Ishikawa (cell line): ENCODE measurements around the gene HIPK4.
A peak's percentile ranks its signal among the peaks of the same experiment; 100 is the strongest.

Source experiments
- CEBPB ChIP-seq: IDR thresholded peaks from 2 replicates; pipeline ENCODE4 v1.6.1; 2012
- CREB1 ChIP-seq: IDR thresholded peaks from 2 replicates; pipeline ENCODE4 v1.6.1; 2012; ENCODE audit warnings: low read depth
- EGR1 ChIP-seq: IDR thresholded peaks from 2 replicates; pipeline ENCODE4 v1.6.1; 2012
- EP300 ChIP-seq: IDR thresholded peaks from 2 replicates; pipeline ENCODE4 v1.6.1; 2012; ENCODE audit warnings: borderline replicate concordance
- FOXM1 ChIP-seq: IDR thresholded peaks from 2 replicates; pipeline ENCODE4 v1.6.1; 2012; ENCODE audit warnings: low read depth, borderline replicate concordance
- MAX ChIP-seq: IDR thresholded peaks from 2 replicates; pipeline ENCODE4 v1.6.1; 2012
- NFIC ChIP-seq: IDR thresholded peaks from 2 replicates; pipeline ENCODE4 v1.6.1; 2012
- RAD21 ChIP-seq: IDR thresholded peaks from 2 replicates; pipeline ENCODE4 v1.6.1; 2012; ENCODE audit warnings: low read depth
- REST ChIP-seq: IDR thresholded peaks from 2 replicates; pipeline ENCODE4 v1.6.1; 2012; ENCODE audit warnings: low read depth, mild to moderate bottlenecking
- TAF1 ChIP-seq: IDR thresholded peaks from 2 replicates; pipeline ENCODE4 v1.6.1; 2012; ENCODE audit warnings: low read depth, mild to moderate bottlenecking
- TCF12 ChIP-seq: IDR thresholded peaks from 2 replicates; pipeline ENCODE4 v1.6.1; 2012; ENCODE audit warnings: low read depth
- TEAD4 ChIP-seq: IDR thresholded peaks from 2 replicates; pipeline ENCODE4 v1.6.1; 2012
- USF1 ChIP-seq: IDR thresholded peaks from 2 replicates; pipeline ENCODE4 v1.6.1; 2012
- YY1 ChIP-seq: IDR thresholded peaks from 2 replicates; pipeline ENCODE4 v1.6.1; 2012; ENCODE audit warnings: low read depth
- ZBTB7A ChIP-seq: IDR thresholded peaks from 2 replicates; pipeline ENCODE4 v1.6.1; 2012; ENCODE audit warnings: low read depth

Gene HIPK4

GRCh38 chr19:40348961-40349507 is 40.9 kb downstream of the HIPK4 start:
- TF ChIP-seq REST (no peak), ZBTB7A (no peak), MAX (no peak), TCF12 (no peak), FOXM1 (no peak), YY1 (no peak), EP300 (no peak), RAD21 (no peak), CEBPB (no peak), EGR1 (no peak)

- no peak for TF ChIP-seq NFIC
- peak; percentile 37 for TF ChIP-seq EGR1
- TF ChIP-seq TCF12: peak; percentile 73
- TF ChIP-seq CREB1: peak; percentile 53; the same call in 1 of the 2 replicates
- TF ChIP-seq CEBPB: no peak; the same call in 1 of the 2 replicates
- peak; percentile 100 for TF ChIP-seq USF1
- TF ChIP-seq EP300: peak; percentile 46; the same call in 1 of the 2 replicates
- TF ChIP-seq YY1: peak; percentile 94
- TF ChIP-seq MAX: peak; percentile 85
- TF ChIP-seq TAF1: peak; percentile 74
- no peak; the same call in 1 of the 2 replicates for TF ChIP-seq TEAD4
- peak; percentile 86 for TF ChIP-seq ZBTB7A
Measured at GRCh38 chr19:40348125-40348913, 41.7 kb downstream of the HIPK4 start, which contains the start of the genes C19orf47 and PLD3. Gene C19orf47, minus strand, starts transcription at chr19:40348397. Its CDS starts 6,540 bp downstream, at chr19:40341857. Gene PLD3, plus strand, starts transcription at chr19:40348695. Its CDS starts 17,789 bp downstream, at chr19:40366484.

- no peak for TF ChIP-seq FOXM1
- TF ChIP-seq YY1: no peak
- no peak for TF ChIP-seq ZBTB7A
Measured at GRCh38 chr19:40344422-40344821, 45.6 kb downstream of the HIPK4 start.

- TF ChIP-seq FOXM1 (no peak), TEAD4 (no peak), EP300 (no peak), REST (no peak), TAF1 (no peak), USF1 (no peak), MAX (no peak)
Measured at GRCh38 chr19:40342644-40343311, 47.2 kb downstream of the HIPK4 start.

GRCh38 chr19:40341601-40342482 is 48.1 kb downstream of the HIPK4 start:
- no peak for TF ChIP-seq EP300
- no peak for TF ChIP-seq CEBPB
